ENCODE measurements around the gene HK2. TPM values are rescaled to one million over a fixed set of nuclear protein-coding genes. Genes with fewer than 3 reads are reported as not detected.
"Not testable (repeated sequence)": the region's sequence is repeated elsewhere in the genome, so short reads cannot be mapped to it uniquely, and the experiment has no call there.

Gene HK2
- total and polyA plus RNA-seq, 5 experiments from 2014 or later, result 1.2 to 7.3 (median 5.7) TPM

GRCh38 chr2:74821177-74822126 is 12.5 kb upstream of the HK2 start:
- H3K4me3 Mint-ChIP-seq, result no peak overlapping the region
- H3K4me1 Mint-ChIP-seq, result peaks cover 4 to 17% (median 11%) of the 10 kb centered on the region in 4 donors
- no peaks in the 10 kb centered on the region for H3K27me3 Mint-ChIP-seq
- H3K27ac Mint-ChIP-seq, result no peak overlapping the region
- ATAC-seq, result no peak
- DNase-seq, result no peak
- H3K36me3 Mint-ChIP-seq, result no peaks in the 10 kb centered on the region
- H3K9me3 Mint-ChIP-seq, result no peaks in the 10 kb centered on the region
- POLR2A ChIA-PET, result no interaction called here

- ATAC-seq, result no peak
- POLR2A ChIA-PET, result interaction anchor here (1.0 kb wide), 1 partner anchor 10 kb away, joined by 3 read pairs; no protein-coding TSS in a partner anchor
- no peak overlapping the region for H3K27ac Mint-ChIP-seq
- H3K9me3 Mint-ChIP-seq, result no peaks in the 10 kb centered on the region
- H3K4me3 Mint-ChIP-seq, result no peak overlapping the region
- H3K27me3 Mint-ChIP-seq, result no peaks in the 10 kb centered on the region
- no peak for DNase-seq
- peaks cover 0 to 8% (median 0%) of the 10 kb centered on the region in 4 donors for H3K4me1 Mint-ChIP-seq
- no peaks in the 10 kb centered on the region for H3K36me3 Mint-ChIP-seq
These were observed 11.0 kb upstream of the HK2 start for GRCh38 chr2:74822771-74823566.

- Mint-ChIP-seq H3K4me1 (peaks cover 0 to 8% (median 0%) of the 10 kb centered on the region in 4 donors), H3K27me3 (no peaks in the 10 kb centered on the region), H3K9me3 (no peaks in the 10 kb centered on the region), H3K27ac (no peak overlapping the region), H3K36me3 (no peaks in the 10 kb centered on the region), H3K4me3 (no peak overlapping the region)
- POLR2A ChIA-PET, result interaction anchor here (1.3 kb wide), 1 partner anchor 17 kb away, joined by 3 read pairs; no protein-coding TSS in a partner anchor
- ATAC-seq (no peak), DNase-seq (no peak)
These were observed 9.2 kb upstream of the HK2 start for GRCh38 chr2:74824679-74825078.

GRCh38 chr2:74828543-74828942 is 5.4 kb upstream of the HK2 start:
- Mint-ChIP-seq H3K4me1 (peaks cover 0 to 17% (median 2%) of the 10 kb centered on the region in 4 donors), H3K9me3 (no peaks in the 10 kb centered on the region), H3K27me3 (peaks cover 0 to 3% (median 0%) of the 10 kb centered on the region in 5 donors), H3K27ac (no peak overlapping the region), H3K36me3 (no peaks in the 10 kb centered on the region), H3K4me3 (no peak overlapping the region)
- DNase-seq (no peak), ATAC-seq (no peak)
- POLR2A ChIA-PET, result no interaction called here

GRCh38 chr2:74831693-74832530 is 2.0 kb upstream of the HK2 start:
- no peaks in the 10 kb centered on the region for H3K9me3 Mint-ChIP-seq
- H3K27ac Mint-ChIP-seq, result peak overlapping the region in 1 of 10 donors; percentile 12
- DNase-seq (no peak), ATAC-seq (no peak)
- H3K4me1 Mint-ChIP-seq, result peaks cover 16 to 26% (median 17%) of the 10 kb centered on the region in 4 donors
- H3K36me3 Mint-ChIP-seq, result no peaks in the 10 kb centered on the region
- H3K4me3 Mint-ChIP-seq, result peak overlapping the region in 3 of 10 donors; percentile 1 to 30 (median 26)
- peaks cover 0 to 3% (median 0%) of the 10 kb centered on the region in 5 donors for H3K27me3 Mint-ChIP-seq
- POLR2A ChIA-PET, result interaction anchor here (0.6 kb wide), 1 partner anchor 16 kb away, joined by 3 read pairs; no protein-coding TSS in a partner anchor

DNA sequence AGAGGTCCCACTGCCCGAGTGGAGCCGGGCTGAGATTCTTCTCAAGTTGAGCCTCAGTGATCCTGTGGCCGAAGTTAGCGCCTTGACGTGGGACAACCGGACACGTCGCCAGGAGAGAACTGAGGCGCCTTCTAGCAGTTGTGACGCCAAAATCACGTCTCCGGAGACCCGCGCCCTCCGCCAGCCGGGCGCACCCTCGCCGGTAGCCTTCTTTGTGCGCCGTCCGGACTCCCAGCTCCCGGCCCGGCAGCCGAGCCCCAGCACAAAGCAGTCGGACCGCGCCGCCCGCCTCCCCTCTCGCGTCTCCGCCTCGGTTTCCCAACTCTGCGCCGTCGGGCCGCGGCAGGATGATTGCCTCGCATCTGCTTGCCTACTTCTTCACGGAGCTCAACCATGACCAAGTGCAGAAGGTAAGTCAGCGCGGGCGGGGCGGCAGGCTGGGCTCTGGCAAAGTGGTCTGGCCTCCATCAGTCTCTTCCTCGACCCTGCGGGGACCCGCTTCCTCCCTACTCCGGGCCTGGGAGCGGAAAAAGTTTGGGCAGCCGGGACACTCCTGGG is 386 bp downstream of the HK2 start:
- Mint-ChIP-seq H3K4me1 (peaks cover 32 to 46% (median 40%) of the 10 kb centered on the region in 4 donors), H3K27ac (peak overlapping the region; percentile 40 to 95 (median 94)), H3K4me3 (peak overlapping the region; percentile 84 to 96 (median 92))
- peak in 7 of 10 donors; percentile 9 to 47 (median 38) for DNase-seq
- POLR2A ChIA-PET, result interaction anchor here (0.6 to 3.5 kb wide), 6 partner anchors 11 to 379 kb away, joined by 3 to 28 read pairs (median 7); partner anchors contain the start of gene INO80B
- H3K27me3 Mint-ChIP-seq, H3K9me3 Mint-ChIP-seq, H3K36me3 Mint-ChIP-seq: not testable (repeated sequence)
- peak; percentile 20 to 39 for ATAC-seq

DNA sequence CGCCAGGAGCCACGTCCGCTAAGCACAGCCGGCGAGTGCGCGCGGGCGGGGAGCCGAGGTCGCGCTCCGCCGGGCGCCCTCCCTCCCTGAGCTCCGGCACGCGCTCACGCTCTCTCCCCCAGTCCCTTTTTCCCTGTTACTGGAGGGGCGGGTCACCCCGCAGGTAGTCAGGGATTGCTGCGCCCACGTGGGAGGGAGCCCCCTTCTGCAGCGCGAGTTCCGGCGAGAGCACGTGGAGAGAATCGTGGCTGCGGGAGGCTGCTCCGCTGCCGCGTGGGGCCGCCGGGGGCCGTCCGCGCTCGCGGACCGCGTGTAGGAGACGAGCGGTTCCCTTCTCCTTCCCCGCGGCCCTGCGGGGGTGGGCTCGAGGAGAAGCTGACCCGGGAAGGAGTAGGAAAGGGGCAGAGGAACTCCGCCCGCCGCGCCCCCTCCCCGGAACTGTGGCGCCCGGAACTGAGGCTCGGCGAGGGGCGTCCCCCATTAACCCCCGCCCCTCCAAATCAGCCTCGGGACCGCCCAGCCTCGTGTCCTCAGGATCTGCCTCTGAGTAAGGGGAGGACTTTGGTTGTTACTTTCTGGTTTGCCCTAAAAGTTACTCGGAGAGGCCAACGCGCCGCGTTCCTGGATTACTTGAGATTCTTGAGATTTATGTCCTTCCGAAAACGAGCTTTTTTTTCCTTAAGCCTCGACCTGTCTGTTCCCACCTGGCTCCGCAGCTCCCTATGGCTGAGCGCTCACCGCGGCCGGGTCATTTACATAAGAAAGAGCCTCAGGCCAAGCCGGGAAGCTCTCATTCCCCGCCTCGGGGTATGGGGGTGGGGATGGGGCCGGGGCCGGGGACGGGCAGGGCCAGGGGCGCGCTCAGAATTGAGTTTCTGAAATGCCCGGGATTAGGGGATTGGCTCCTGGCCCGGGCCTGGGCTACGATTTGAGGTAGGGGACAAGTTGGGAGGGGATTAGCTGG is 1.1 kb downstream of the HK2 start:
- Mint-ChIP-seq H3K27ac (peak overlapping the region; percentile 42 to 95 (median 88)), H3K4me1 (peaks cover 32 to 51% (median 43%) of the 10 kb centered on the region in 4 donors), H3K4me3 (peak overlapping the region; percentile 84 to 96 (median 92)), H3K9me3 (no peaks in the 10 kb centered on the region), H3K36me3 (no peaks in the 10 kb centered on the region), H3K27me3 (peaks cover 0 to 3% (median 0%) of the 10 kb centered on the region in 5 donors)
- peak; percentile 30 to 76 (median 50) for DNase-seq
- ATAC-seq, result peak; percentile 42 to 56
- POLR2A ChIA-PET, result interaction anchor here (0.8 to 3.5 kb wide), 7 partner anchors 10 to 380 kb away, joined by 3 to 28 read pairs (median 6); partner anchors contain the start of gene INO80B

GRCh38 chr2:74835831-74836674 is 2.1 kb downstream of the HK2 start:
- ATAC-seq (no peak), DNase-seq (peak in 3 of 10 donors; percentile 43 to 53 (median 51))
- Mint-ChIP-seq H3K36me3 (no peaks in the 10 kb centered on the region), H3K9me3 (no peaks in the 10 kb centered on the region), H3K4me1 (peaks cover 35 to 60% (median 49%) of the 10 kb centered on the region in 4 donors), H3K27ac (peak overlapping the region in 9 of 10 donors; percentile 15 to 92 (median 80)), H3K4me3 (peak overlapping the region; percentile 79 to 96 (median 92)), H3K27me3 (peaks cover 0 to 3% (median 0%) of the 10 kb centered on the region in 5 donors)
- POLR2A ChIA-PET, result interaction anchor here (0.8 to 5.1 kb wide), 7 partner anchors 9 to 40 kb away, joined by 4 to 48 read pairs (median 10); no protein-coding TSS in a partner anchor

GRCh38 chr2:74836675-74837401 is 2.9 kb downstream of the HK2 start:
- ATAC-seq (no peak), DNase-seq (no peak)
- Mint-ChIP-seq H3K36me3 (no peaks in the 10 kb centered on the region), H3K4me3 (peak overlapping the region in 8 of 10 donors; percentile 79 to 96 (median 92)), H3K27ac (peak overlapping the region in 9 of 10 donors; percentile 2 to 92 (median 76)), H3K9me3 (no peaks in the 10 kb centered on the region), H3K4me1 (peaks cover 40 to 65% (median 57%) of the 10 kb centered on the region in 4 donors), H3K27me3 (no peaks in the 10 kb centered on the region)
- POLR2A ChIA-PET, result interaction anchor here (0.7 to 5.1 kb wide), 3 partner anchors 12 to 121 kb away, joined by 3 to 48 read pairs (median 4); no protein-coding TSS in a partner anchor
